Astrocyte of the spinal cord (primary cell): Measurements from ENCODE around the gene PAWR.
A peak's percentile ranks its signal among the peaks of the same experiment; 100 is the strongest.
"Not testable (repeated sequence)": the region's sequence is repeated elsewhere in the genome, so short reads cannot be mapped to it uniquely, and the experiment has no call there.

Experiments used
- DNase-seq: peaks from one replicate; pipeline ENCODE4 v3.0.0; 2011; ENCODE audit warnings: low read depth, low spot score
- H3K4me3 ChIP-seq: 2 replicates; pipeline ENCODE4 v1.5.1; 2011; ENCODE audit warnings: low read depth, mild to moderate bottlenecking, low read length, moderate library complexity
- CTCF ChIP-seq: IDR thresholded peaks from 2 replicates; pipeline ENCODE4 v1.5.1; 2012; ENCODE audit warnings: low read depth, mild to moderate bottlenecking, low read length, inconsistent platforms
- in situ Hi-C: cut with HindIII; loops from 2 replicates; pipeline ENCODE4 v1.10.0; 2017; ENCODE audit warnings: low sequenced_read_pairs

PAWR gene

GRCh38 chr12:79657136-79657535 is 33.6 kb downstream of the PAWR start:
- DNase-seq, result no peak
- in situ Hi-C loops, result no loop called here
- TF ChIP-seq CTCF, result no peak
- no peak overlapping the region for H3K4me3 ChIP-seq

- TF ChIP-seq CTCF, result no peak
- in situ Hi-C loops, result no loop called here
- H3K4me3 ChIP-seq, result no peak overlapping the region
- no peak for DNase-seq
These were observed 35.7 kb downstream of the PAWR start for GRCh38 chr12:79655036-79655435.

GRCh38 chr12:79652521-79652920 is 38.2 kb downstream of the PAWR start:
- TF ChIP-seq CTCF, result no peak
- no peak for DNase-seq
- no peak overlapping the region for H3K4me3 ChIP-seq
- in situ Hi-C loops, result no loop called here

- no peak for DNase-seq
- H3K4me3 ChIP-seq, result no peak overlapping the region
- in situ Hi-C loops, result no loop called here
- no peak for TF ChIP-seq CTCF
These were observed 40.3 kb downstream of the PAWR start for GRCh38 chr12:79650440-79650839.

GRCh38 chr12:79648881-79649280 is 41.9 kb downstream of the PAWR start:
- no peak overlapping the region for H3K4me3 ChIP-seq
- in situ Hi-C loops, result no loop called here
- TF ChIP-seq CTCF, result no peak
- DNase-seq, result peak; percentile 35

GRCh38 chr12:79646843-79647242 is 43.9 kb downstream of the PAWR start:
- DNase-seq, H3K4me3 ChIP-seq, in situ Hi-C loops: not testable (repeated sequence)

GRCh38 chr12:79645235-79645630 is 45.5 kb downstream of the PAWR start:
- no peak for DNase-seq

More at GRCh38 chr12:79645235-79645630, 45.5 kb downstream of the PAWR start:
- in situ Hi-C loops, result no loop called here
- no peak for TF ChIP-seq CTCF
- H3K4me3 ChIP-seq, result no peak overlapping the region
